ENCODE data around the gene TMEM11. TPM values are rescaled to one million over a fixed set of nuclear protein-coding genes. Genes with fewer than 3 reads are reported as not detected.

Gene TMEM11
- total RNA-seq, result 26.4 and 37.7 TPM in 2 replicates

DNA sequence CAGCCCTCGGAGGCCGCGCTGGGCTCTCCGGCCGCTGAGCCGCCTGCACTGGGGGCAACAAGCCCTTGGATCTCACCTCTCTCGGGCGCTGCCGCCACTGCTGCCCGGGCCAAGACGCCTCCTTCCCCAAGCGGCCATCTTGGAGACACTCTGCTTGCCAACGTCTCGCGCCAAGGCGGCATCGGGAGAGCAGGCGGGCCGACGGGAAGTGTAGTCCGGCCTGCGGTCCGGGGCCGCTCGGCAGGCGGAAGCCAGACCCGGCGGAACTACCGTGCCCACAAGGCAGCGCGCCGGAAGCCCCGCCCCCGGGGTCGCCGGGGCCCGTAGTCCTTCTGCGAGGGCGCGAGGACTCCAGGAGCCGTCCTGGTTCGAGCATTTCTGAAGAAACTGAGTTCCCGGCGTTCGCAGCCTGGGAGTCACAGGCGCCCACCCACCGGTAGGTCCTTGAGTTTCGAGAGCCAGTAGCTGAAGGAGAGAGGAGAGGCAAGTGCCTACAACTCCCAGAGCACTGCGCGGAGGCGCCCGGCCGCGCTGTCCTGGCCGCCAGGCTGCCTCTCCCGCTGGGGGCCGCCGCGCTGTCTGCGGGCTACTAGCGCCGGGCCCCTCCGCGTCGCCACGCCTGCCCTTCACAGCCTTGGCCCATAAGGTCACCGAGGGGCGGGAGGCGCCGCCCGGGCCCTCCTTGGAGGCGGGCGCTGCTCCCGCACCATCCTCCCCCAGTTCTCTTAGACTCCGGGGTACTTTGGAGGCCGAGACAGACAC is at the start of gene TMEM11:
Gene TMEM11, minus strand, starts transcription at position 147 of the 762 bp plus-strand sequence. Its CDS starts 9 bp downstream, at position 138.

DNA sequence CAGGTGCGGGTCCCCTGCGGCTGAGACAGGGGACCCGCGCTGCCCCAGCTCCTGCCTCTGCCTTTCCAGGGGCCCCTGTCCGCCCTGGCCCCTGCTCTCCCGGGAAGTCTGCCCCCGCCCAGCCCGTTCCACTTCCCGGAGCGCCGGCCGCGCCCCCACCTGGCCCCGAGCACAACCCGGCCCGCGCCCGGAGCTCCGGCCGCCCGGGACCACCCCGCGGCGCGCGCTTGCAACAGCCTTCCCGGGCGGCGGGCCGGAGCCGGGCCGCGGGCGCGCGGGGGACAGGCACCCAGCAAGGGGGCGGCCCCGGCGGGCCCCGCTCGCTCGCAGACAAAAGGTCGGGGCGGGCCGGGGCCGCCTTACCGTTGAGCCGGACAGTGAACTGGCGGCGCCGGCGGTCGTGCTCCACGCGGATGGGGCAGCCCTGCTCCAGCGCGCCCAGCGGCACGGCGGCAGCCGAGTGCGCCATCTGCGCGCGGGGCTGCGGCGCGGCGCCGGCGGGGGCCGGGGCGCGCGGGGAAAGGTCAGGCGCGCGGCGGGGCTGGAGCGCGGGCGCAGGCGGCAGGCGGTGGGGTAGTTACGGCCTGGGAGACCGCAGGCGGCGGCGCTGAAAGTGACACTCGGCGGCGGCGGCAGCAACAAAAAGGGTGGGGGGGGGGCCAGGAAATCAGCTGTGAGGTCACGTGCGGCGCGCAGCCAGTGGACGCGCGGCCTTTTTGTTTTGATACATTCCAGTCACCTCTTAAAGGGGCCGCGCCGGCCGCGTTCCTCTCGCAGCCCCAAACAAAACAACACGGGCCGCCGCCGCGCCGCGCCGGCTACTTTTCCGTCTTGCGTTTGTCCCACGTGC is 39.1 kb upstream of the TMEM11 start, which contains the start of gene NATD1:
Gene NATD1, minus strand, starts transcription at position 615 of the 850 bp plus-strand sequence. Its CDS starts 146 bp downstream, at position 469.

Other genes with a start within 250 kb of the TMEM11 start
- 148 and 164 TPM in 2 replicates for gene USP22, start 171.2 kb downstream of the TMEM11 start, total RNA-seq
- 28.8 and 40.1 TPM in 2 replicates for gene DHRS7B, start 87.2 kb downstream of the TMEM11 start, total RNA-seq
- 4.7 and 7.3 TPM in 2 replicates for gene NATD1, start 39.2 kb upstream of the TMEM11 start, total RNA-seq
- 11.6 and 23.2 TPM in 2 replicates for gene MAP2K3, start 70.5 kb upstream of the TMEM11 start, total RNA-seq
- gene KCNJ12, start 162.2 kb upstream of the TMEM11 start, total RNA-seq, result 2.0 and 2.9 TPM in 2 replicates

Measured in cardiac atrium fibroblast (primary cell).